Tibial artery (tissue), 4 donors: Measurements from ENCODE around the gene SLC27A4.
A peak's percentile ranks its signal among the peaks of the same experiment; 100 is the strongest.

ENCODE experiments used
- DNase-seq, 2 donors: peaks; one replicate each; pipeline ENCODE4 v3.0.0-alpha.2; 2019
- H3K27ac ChIP-seq, 2 donors: fragments of 200-600 bp; sonication (generic) in 1 of 2; 1 replicate in 1 of 2; 2 replicates in 1 of 2; pipeline ENCODE4 v1.5.1; 2018 to 2019; ENCODE audit warnings: mild to moderate bottlenecking in 1 of 2
- H3K27me3 ChIP-seq, 2 donors: fragments of 200-600 bp; sonication (generic) in 1 of 2; one replicate each; pipeline versions ENCODE4 v1.5.1 to v1.6.0; 2016 to 2019
- H3K36me3 ChIP-seq, 3 donors: fragments of 200-600 bp; sonication (generic) in 2 of 3; one replicate each; pipeline ENCODE4 v1.5.1; 2016 to 2019; ENCODE audit warnings: mild to moderate bottlenecking in 2 of 3
- H3K4me1 ChIP-seq, 4 donors: fragments of 200-600 bp; sonication (generic) in 2 of 4; 1 replicate in 3 of 4; 2 replicates in 1 of 4; pipeline ENCODE4 v1.5.1; 2016 to 2019
- H3K4me3 ChIP-seq, 2 donors: fragments of 200-600 bp; sonication (generic) in 1 of 2; 1 replicate in 1 of 2; 2 replicates in 1 of 2; pipeline ENCODE4 v1.5.1; 2018 to 2019; ENCODE audit warnings: mild to moderate bottlenecking in 2 of 2
- H3K9me3 ChIP-seq, 3 donors: fragments of 200-600 bp; sonication (generic) in 1 of 3; one replicate each; pipeline ENCODE4 v1.5.1; 2016 to 2019
- CTCF ChIP-seq, 2 experiments: fragments of 200-600 bp in 1 of 2; fragments of 450-650 bp in 1 of 2; IDR thresholded peaks; one replicate each; pipeline ENCODE4 v1.5.1; 2017 to 2019; ENCODE audit warnings: antibody characterized with exemption in 2 of 2, mild to moderate bottlenecking in 1 of 2, moderate library complexity in 1 of 2
- intact Hi-C: fragments of 100-400 bp; cut with DNase I; formaldehyde crosslinking; loops from one replicate; pipeline ENCODE4 v1.15.0; 2023; ENCODE audit warnings: low total_unique reads

Gene SLC27A4

GRCh38 chr9:128369024-128369706 lies 28.8 kb downstream of the SLC27A4 start:
- Histone ChIP-seq H3K27me3 (peaks cover 0 to 5% of the 10 kb centered on the region in 2 donors), H3K4me3 (no peak overlapping the region), H3K27ac (no peak overlapping the region), H3K9me3 (no peaks in the 10 kb centered on the region), H3K36me3 (peaks cover 0 to 12% (median 6%) of the 10 kb centered on the region in 3 donors), H3K4me1 (peaks cover 0 to 39% (median 25%) of the 10 kb centered on the region in 4 donors)
- no peak for DNase-seq
- TF ChIP-seq CTCF (IDR thresholded peaks at IDR 0.05): no peak
- intact Hi-C loops: no loop called here

- H3K4me1 ChIP-seq: peaks cover 0 to 30% (median 18%) of the 10 kb centered on the region in 4 donors
- peaks cover 0 to 5% of the 10 kb centered on the region in 2 donors for H3K27me3 ChIP-seq
- H3K9me3 ChIP-seq: no peaks in the 10 kb centered on the region
- H3K27ac ChIP-seq: peak overlapping the region; percentile 88 to 90
- peaks cover 0 to 24% (median 8%) of the 10 kb centered on the region in 3 donors for H3K36me3 ChIP-seq
- DNase-seq: no peak
- peak overlapping the region; percentile 60 to 92 for H3K4me3 ChIP-seq
- intact Hi-C loops: no loop called here
- no peak for TF ChIP-seq CTCF (IDR thresholded peaks at IDR 0.05)
Measured at GRCh38 chr9:128370367-128370751, 30.0 kb downstream of the SLC27A4 start.

GRCh38 chr9:128370752-128371629 lies 30.7 kb downstream of the SLC27A4 start, which contains the start of gene URM1:
Gene URM1 (plus strand): TSS chr9:128371374. CDS start chr9:128371381, 7 bp downstream.
- peak within 1 kb of the TSS; percentile 88 to 90 for H3K27ac ChIP-seq
- no peaks in the 10 kb centered on the region for H3K27me3 ChIP-seq
- H3K4me1 ChIP-seq: peaks cover 0 to 29% (median 18%) of the 10 kb centered on the region in 4 donors
- intact Hi-C loops: no loop called here
- H3K4me3 ChIP-seq: peak within 1 kb of the TSS; percentile 60 to 92
- H3K36me3 ChIP-seq: peaks cover 0 to 31% (median 8%) of the 10 kb centered on the region in 3 donors
- no peak for TF ChIP-seq CTCF (IDR thresholded peaks at IDR 0.05)
- H3K9me3 ChIP-seq: no peaks in the 10 kb centered on the region
- DNase-seq: peak; percentile 92 to 98

- Histone ChIP-seq H3K36me3 (peaks cover 0 to 33% (median 8%) of the 10 kb centered on the region in 3 donors), H3K4me3 (peak overlapping the region; percentile 60 to 92), H3K4me1 (peaks cover 0 to 29% (median 18%) of the 10 kb centered on the region in 4 donors), H3K27me3 (no peaks in the 10 kb centered on the region), H3K9me3 (no peaks in the 10 kb centered on the region), H3K27ac (peak overlapping the region; percentile 88 to 90)
- TF ChIP-seq CTCF (IDR thresholded peaks at IDR 0.05): no peak
- no peak for DNase-seq
- intact Hi-C loops: no loop called here
Measured at GRCh38 chr9:128371630-128372117, 31.3 kb downstream of the SLC27A4 start.

GRCh38 chr9:128372188-128372641 lies 31.9 kb downstream of the SLC27A4 start:
- Histone ChIP-seq H3K27ac (peak overlapping the region in 1 of 2 donors; percentile 90), H3K4me1 (peaks cover 0 to 29% (median 18%) of the 10 kb centered on the region in 4 donors), H3K36me3 (peaks cover 0 to 33% (median 8%) of the 10 kb centered on the region in 3 donors), H3K9me3 (no peaks in the 10 kb centered on the region), H3K4me3 (peak overlapping the region; percentile 60 to 92), H3K27me3 (no peaks in the 10 kb centered on the region)
- no peak for DNase-seq
- intact Hi-C loops: no loop called here
- TF ChIP-seq CTCF (IDR thresholded peaks at IDR 0.05): no peak
